SK-N-SH treated with all-trans-retinoic acid at 6 μM for 48 hours (cell line): ENCODE results near the gene RGL1.

Experiments
- ATAC-seq: fragments of 200-7000 bp; cut with Tn5 transposase; 3 replicates; pipeline ENCODE4 v1.9.1; 2020; ENCODE audit warnings: mild to moderate bottlenecking, moderate library complexity
- BACH2 ChIP-seq: fragments of 250-450 bp; sonication (Bioruptor Pico); IDR thresholded peaks from 2 replicates; pipeline ENCODE4 v1.9.0; 2021; ENCODE audit warnings: mild to moderate bottlenecking, borderline replicate concordance
- CSDC2 ChIP-seq: fragments of 250-450 bp; sonication (Bioruptor Pico); IDR thresholded peaks from 2 replicates; pipeline ENCODE4 v1.5.0; 2020; ENCODE audit warnings: mild to moderate bottlenecking, moderate library complexity
- ESRRG ChIP-seq: fragments of 250-450 bp; sonication (Bioruptor Pico); IDR thresholded peaks from 2 replicates; pipeline ENCODE4 v1.6.1; 2021; ENCODE audit warnings: mild to moderate bottlenecking
- GLIS3 ChIP-seq: fragments of 250-450 bp; sonication (Bioruptor Pico); IDR thresholded peaks from 2 replicates; pipeline ENCODE4 v1.5.0; 2020; ENCODE audit warnings: mild to moderate bottlenecking, moderate library complexity
- ISL1 ChIP-seq: fragments of 250-450 bp; sonication (Bioruptor Pico); IDR thresholded peaks from 2 replicates; pipeline ENCODE4 v2.1.2; 2022; ENCODE audit warnings: mild to moderate bottlenecking, moderate library complexity
- OSR1 ChIP-seq: fragments of 250-450 bp; sonication (Bioruptor Pico); IDR thresholded peaks from 2 replicates; pipeline ENCODE4 v1.8.0; 2022; ENCODE audit warnings: moderate library complexity, mild to moderate bottlenecking, inconsistent platforms
- PPARA ChIP-seq: fragments of 250-450 bp; sonication (Bioruptor Pico); IDR thresholded peaks from 2 replicates; pipeline ENCODE4 v1.5.0; 2020; ENCODE audit warnings: mild to moderate bottlenecking, borderline replicate concordance
- SNAI2 ChIP-seq: fragments of 250-450 bp; sonication (Bioruptor Pico); IDR thresholded peaks from 2 replicates; pipeline ENCODE4 v1.5.0; 2020; ENCODE audit warnings: mild to moderate bottlenecking, moderate library complexity
- TCF4 ChIP-seq: fragments of 250-450 bp; sonication (Bioruptor Pico); IDR thresholded peaks from 2 replicates; pipeline ENCODE4 v1.8.0; 2021; ENCODE audit warnings: mild to moderate bottlenecking, moderate library complexity, borderline replicate concordance
- TOX ChIP-seq: fragments of 250-450 bp; sonication (Bioruptor Pico); IDR thresholded peaks from 2 replicates; pipeline ENCODE4 v1.8.0; 2021; ENCODE audit warnings: mild to moderate bottlenecking, moderate library complexity, borderline replicate concordance
- ZC3H10 ChIP-seq: fragments of 250-450 bp; sonication (Bioruptor Pico); IDR thresholded peaks from 2 replicates; pipeline ENCODE4 v1.5.1; 2021; ENCODE audit warnings: mild to moderate bottlenecking, moderate library complexity
- ZFP3 ChIP-seq: fragments of 250-450 bp; sonication (Bioruptor Pico); IDR thresholded peaks from 2 replicates; pipeline ENCODE4 v1.5.0; 2020; ENCODE audit warnings: mild to moderate bottlenecking, moderate library complexity
- ZFP30 ChIP-seq: fragments of 450-650 bp; formaldehyde crosslinking; IDR thresholded peaks from 2 replicates; pipeline ENCODE4 v1.5.0; 2022; ENCODE audit warnings: mild to moderate bottlenecking, moderate library complexity
- ZNF565 ChIP-seq: fragments of 450-650 bp; formaldehyde crosslinking; conservative IDR thresholded peaks from 2 replicates; pipeline ENCODE4 v1.5.0; 2020; ENCODE audit warnings: low read depth, mild to moderate bottlenecking, moderate library complexity
- ZNF70 ChIP-seq: fragments of 450-650 bp; formaldehyde crosslinking; IDR thresholded peaks from 2 replicates; pipeline ENCODE4 v1.5.0; 2020; ENCODE audit warnings: mild to moderate bottlenecking, moderate library complexity
- ZNF8 ChIP-seq: fragments of 450-650 bp; formaldehyde crosslinking; IDR thresholded peaks from 2 replicates; pipeline ENCODE4 v1.5.0; 2020; ENCODE audit warnings: mild to moderate bottlenecking, moderate library complexity
- TF ChIP-seq, protein P1 (sequence below): fragments of 250-450 bp; sonication (Bioruptor Pico); IDR thresholded peaks from 2 replicates; pipeline ENCODE4 v1.5.1; 2021; ENCODE audit warnings: mild to moderate bottlenecking, moderate library complexity
- TF ChIP-seq, protein P2 (sequence below): fragments of 250-450 bp; sonication (Bioruptor Pico); IDR thresholded peaks from 2 replicates; pipeline ENCODE4 v1.8.0; 2021; ENCODE audit warnings: low read depth, mild to moderate bottlenecking, moderate library complexity, borderline replicate concordance
- TF ChIP-seq, protein P3 (sequence below): fragments of 250-450 bp; sonication (Bioruptor Pico); IDR thresholded peaks from 2 replicates; pipeline ENCODE4 v1.8.0; 2020; ENCODE audit warnings: mild to moderate bottlenecking, moderate library complexity, borderline replicate concordance
- TF ChIP-seq, protein P4 (sequence below): fragments of 250-450 bp; sonication (Bioruptor Pico); IDR thresholded peaks from 2 replicates; pipeline ENCODE4 v1.5.0; 2020; ENCODE audit warnings: mild to moderate bottlenecking, moderate library complexity
- TF ChIP-seq, protein P5 (sequence below): fragments of 250-450 bp; sonication (Bioruptor Pico); IDR thresholded peaks from 2 replicates; pipeline ENCODE4 v1.5.1; 2020; ENCODE audit warnings: low read depth, mild to moderate bottlenecking, moderate library complexity

RGL1 gene

DNA sequence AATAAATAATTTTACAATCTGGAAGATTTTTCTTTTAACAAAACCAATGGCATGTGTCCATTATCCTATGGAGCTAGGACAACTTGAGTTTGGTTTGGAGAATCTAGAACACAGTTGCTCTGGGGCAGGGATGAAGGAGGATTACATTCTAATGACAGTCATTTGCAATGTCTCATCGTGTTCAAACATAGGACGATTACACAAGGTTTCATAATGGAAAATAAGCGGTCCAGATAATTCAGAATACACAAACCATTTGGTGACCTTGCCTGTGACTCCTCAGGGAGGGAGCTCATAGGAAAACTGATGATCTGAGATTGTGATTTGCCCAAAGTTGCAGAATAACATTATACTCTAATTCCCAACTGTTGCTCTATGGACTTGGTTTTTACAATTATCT is 27.6 kb upstream of the RGL1 start (continued):
- TF ChIP-seq, protein P1, sequence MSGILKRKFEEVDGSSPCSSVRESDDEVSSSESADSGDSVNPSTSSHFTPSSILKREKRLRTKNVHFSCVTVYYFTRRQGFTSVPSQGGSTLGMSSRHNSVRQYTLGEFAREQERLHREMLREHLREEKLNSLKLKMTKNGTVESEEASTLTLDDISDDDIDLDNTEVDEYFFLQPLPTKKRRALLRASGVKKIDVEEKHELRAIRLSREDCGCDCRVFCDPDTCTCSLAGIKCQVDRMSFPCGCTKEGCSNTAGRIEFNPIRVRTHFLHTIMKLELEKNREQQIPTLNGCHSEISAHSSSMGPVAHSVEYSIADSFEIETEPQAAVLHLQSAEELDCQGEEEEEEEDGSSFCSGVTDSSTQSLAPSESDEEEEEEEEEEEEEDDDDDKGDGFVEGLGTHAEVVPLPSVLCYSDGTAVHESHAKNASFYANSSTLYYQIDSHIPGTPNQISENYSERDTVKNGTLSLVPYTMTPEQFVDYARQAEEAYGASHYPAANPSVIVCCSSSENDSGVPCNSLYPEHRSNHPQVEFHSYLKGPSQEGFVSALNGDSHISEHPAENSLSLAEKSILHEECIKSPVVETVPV (CRISPR knock-in tag) = no peak
- TF ChIP-seq, protein P2, sequence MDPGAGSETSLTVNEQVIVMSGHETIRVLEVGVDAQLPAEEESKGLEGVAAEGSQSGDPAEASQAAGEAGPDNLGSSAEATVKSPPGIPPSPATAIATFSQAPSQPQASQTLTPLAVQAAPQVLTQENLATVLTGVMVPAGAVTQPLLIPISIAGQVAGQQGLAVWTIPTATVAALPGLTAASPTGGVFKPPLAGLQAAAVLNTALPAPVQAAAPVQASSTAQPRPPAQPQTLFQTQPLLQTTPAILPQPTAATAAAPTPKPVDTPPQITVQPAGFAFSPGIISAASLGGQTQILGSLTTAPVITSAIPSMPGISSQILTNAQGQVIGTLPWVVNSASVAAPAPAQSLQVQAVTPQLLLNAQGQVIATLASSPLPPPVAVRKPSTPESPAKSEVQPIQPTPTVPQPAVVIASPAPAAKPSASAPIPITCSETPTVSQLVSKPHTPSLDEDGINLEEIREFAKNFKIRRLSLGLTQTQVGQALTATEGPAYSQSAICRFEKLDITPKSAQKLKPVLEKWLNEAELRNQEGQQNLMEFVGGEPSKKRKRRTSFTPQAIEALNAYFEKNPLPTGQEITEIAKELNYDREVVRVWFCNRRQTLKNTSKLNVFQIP (CRISPR knock-in tag) = no peak
- TF ChIP-seq PPARA (no peak), SNAI2 (CRISPR knock-in tag) (no peak), GLIS3 (no peak), ZNF565 (no peak), ZC3H10 (CRISPR knock-in tag) (no peak), ISL1 (CRISPR knock-in tag) (no peak), ZNF70 (CRISPR knock-in tag) (no peak)

DNA sequence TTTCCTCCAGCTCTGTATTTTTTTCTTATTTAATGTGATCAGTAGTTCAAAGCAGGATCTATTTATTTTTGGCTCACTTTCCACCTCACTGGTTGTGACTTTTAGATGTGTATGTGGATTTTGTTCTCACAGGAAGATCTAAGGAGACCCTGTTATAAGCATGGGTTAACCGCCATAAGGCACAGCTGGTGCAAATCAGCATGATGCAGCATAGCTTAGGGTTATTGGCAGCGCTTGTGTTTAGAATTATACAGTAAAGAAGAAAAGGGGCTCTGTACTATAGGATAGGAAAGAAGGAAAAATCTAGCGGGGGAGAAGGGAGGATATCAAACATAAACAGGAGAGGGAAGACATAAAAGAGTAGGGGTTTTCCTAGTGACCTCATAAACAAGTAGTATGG is 26.9 kb upstream of the RGL1 start:
- no peak for ATAC-seq
- no peak for TF ChIP-seq ZFP30 (CRISPR knock-in tag)

DNA sequence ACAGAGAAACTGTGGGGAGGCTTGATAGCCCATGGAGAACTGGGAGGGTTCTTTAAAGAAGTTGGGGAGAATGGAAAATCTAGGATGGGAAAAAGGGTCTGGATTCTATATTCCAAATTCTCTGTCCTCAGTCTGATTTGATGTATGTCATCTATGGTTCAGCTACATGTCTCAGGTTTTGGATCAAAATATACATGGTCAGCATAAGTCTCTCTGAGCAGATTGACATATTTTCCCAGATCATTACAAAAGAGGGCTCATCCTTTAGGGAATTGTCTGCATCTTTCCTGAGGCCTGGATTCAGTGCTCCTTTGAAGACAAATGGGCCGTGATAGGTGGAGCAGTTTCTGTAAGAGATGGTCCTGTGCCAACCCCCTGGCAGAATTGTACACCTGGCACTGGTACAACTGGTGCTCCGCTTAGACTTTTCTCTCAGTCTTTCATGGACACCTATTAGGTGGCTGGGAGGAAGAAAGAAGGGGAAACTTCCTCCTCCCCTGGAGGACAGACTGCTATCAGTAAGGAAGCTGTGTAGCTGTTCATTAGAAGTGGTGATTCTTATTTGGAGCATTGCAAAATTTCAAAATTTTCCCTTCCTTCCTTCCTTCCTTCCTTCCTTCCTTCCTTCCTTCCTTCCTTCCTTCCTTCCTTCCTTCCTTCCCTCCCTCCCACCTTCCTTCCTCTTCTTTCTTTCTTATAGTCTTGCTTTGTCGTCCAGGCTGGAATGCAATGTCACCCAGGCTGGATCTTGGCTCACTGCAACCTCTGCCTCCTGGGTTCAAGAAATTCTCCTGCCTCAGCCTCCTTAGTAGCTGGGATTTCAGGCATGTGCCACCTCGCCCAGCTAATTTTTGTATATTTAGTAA is 26.1 kb upstream of the RGL1 start:
- no peak for ATAC-seq
- TF ChIP-seq GLIS3 = no peak
- TF ChIP-seq ZNF70 (CRISPR knock-in tag) = no peak
- TF ChIP-seq, protein P3, sequence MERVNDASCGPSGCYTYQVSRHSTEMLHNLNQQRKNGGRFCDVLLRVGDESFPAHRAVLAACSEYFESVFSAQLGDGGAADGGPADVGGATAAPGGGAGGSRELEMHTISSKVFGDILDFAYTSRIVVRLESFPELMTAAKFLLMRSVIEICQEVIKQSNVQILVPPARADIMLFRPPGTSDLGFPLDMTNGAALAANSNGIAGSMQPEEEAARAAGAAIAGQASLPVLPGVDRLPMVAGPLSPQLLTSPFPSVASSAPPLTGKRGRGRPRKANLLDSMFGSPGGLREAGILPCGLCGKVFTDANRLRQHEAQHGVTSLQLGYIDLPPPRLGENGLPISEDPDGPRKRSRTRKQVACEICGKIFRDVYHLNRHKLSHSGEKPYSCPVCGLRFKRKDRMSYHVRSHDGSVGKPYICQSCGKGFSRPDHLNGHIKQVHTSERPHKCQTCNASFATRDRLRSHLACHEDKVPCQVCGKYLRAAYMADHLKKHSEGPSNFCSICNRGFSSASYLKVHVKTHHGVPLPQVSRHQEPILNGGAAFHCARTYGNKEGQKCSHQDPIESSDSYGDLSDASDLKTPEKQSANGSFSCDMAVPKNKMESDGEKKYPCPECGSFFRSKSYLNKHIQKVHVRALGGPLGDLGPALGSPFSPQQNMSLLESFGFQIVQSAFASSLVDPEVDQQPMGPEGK = no peak
- TF ChIP-seq, protein P4, sequence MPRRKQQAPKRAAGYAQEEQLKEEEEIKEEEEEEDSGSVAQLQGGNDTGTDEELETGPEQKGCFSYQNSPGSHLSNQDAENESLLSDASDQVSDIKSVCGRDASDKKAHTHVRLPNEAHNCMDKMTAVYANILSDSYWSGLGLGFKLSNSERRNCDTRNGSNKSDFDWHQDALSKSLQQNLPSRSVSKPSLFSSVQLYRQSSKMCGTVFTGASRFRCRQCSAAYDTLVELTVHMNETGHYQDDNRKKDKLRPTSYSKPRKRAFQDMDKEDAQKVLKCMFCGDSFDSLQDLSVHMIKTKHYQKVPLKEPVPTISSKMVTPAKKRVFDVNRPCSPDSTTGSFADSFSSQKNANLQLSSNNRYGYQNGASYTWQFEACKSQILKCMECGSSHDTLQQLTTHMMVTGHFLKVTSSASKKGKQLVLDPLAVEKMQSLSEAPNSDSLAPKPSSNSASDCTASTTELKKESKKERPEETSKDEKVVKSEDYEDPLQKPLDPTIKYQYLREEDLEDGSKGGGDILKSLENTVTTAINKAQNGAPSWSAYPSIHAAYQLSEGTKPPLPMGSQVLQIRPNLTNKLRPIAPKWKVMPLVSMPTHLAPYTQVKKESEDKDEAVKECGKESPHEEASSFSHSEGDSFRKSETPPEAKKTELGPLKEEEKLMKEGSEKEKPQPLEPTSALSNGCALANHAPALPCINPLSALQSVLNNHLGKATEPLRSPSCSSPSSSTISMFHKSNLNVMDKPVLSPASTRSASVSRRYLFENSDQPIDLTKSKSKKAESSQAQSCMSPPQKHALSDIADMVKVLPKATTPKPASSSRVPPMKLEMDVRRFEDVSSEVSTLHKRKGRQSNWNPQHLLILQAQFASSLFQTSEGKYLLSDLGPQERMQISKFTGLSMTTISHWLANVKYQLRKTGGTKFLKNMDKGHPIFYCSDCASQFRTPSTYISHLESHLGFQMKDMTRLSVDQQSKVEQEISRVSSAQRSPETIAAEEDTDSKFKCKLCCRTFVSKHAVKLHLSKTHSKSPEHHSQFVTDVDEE (CRISPR knock-in tag) = no peak
- TF ChIP-seq ZFP3 (CRISPR knock-in tag) = no peak

DNA sequence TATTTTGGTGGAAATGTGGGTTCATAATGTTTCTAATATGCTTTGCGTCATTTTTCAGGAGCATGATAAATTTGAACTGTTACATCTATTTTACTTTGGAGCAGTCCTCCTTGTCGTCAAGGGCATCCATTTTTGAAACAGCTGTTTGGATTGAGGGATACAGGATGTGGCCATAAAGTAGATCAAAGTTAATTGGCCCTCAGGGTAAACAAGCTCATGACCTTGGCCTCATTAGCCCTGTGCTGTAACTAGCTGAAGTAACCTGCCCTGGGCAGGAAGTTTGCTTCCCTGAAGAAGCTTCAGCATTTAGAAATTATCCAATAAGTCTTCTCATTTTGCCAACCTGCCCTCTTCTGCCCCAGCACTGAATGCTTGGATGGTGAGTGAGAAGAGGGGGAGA is 24.8 kb upstream of the RGL1 start:
- ATAC-seq = no peak
- TF ChIP-seq ZNF8 (CRISPR knock-in tag) (no peak), OSR1 (CRISPR knock-in tag) (no peak), CSDC2 (CRISPR knock-in tag) (no peak), BACH2 (CRISPR knock-in tag) (no peak), PPARA (no peak), ZFP30 (CRISPR knock-in tag) (no peak), ZFP3 (CRISPR knock-in tag) (no peak), ESRRG (no peak), TOX (no peak), ZC3H10 (CRISPR knock-in tag) (no peak), TCF4 (no peak)
- TF ChIP-seq, protein P5, sequence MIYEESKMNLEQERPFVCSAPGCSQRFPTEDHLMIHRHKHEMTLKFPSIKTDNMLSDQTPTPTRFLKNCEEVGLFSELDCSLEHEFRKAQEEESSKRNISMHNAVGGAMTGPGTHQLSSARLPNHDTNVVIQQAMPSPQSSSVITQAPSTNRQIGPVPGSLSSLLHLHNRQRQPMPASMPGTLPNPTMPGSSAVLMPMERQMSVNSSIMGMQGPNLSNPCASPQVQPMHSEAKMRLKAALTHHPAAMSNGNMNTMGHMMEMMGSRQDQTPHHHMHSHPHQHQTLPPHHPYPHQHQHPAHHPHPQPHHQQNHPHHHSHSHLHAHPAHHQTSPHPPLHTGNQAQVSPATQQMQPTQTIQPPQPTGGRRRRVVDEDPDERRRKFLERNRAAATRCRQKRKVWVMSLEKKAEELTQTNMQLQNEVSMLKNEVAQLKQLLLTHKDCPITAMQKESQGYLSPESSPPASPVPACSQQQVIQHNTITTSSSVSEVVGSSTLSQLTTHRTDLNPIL (CRISPR knock-in tag) = no peak
- TF ChIP-seq, protein P3 = no peak
- TF ChIP-seq, protein P4 (CRISPR knock-in tag) = no peak
